ENCODE measurements around the gene UGT3A1.

GRCh38 chr5:35954175-35954574, 37.0 kb downstream of the UGT3A1 start:
- TF ChIP-seq CTCF (IDR thresholded peaks at IDR 0.05) = no peak
- no peak for TF ChIP-seq POLR2AphosphoS5 (IDR thresholded peaks at IDR 0.05)

All from prostate gland (tissue), 2 donors.